Sigmoid colon (tissue), 4 donors: ENCODE results near the gene EPG5.

Experiments used
- CTCF ChIP-seq, 4 experiments: fragments of 450-650 bp in 3 of 4; fragments of 200-600 bp in 1 of 4; IDR thresholded peaks; one replicate each; pipeline ENCODE4 v1.5.1; 2016 to 2019; ENCODE audit warnings: antibody characterized with exemption in 4 of 4, mild to moderate bottlenecking in 3 of 4, moderate library complexity in 2 of 4
- EP300 ChIP-seq, 4 donors: sonication (generic); formaldehyde crosslinking; IDR thresholded peaks; one replicate each; pipeline ENCODE4 v1.6.1; 2017; ENCODE audit warnings: antibody characterized with exemption in 4 of 4
- POLR2A ChIP-seq, 2 donors: fragments of 450-650 bp; IDR thresholded peaks; one replicate each; pipeline ENCODE4 v1.6.1; 2016; ENCODE audit warnings: antibody characterized with exemption in 2 of 2, mild to moderate bottlenecking in 2 of 2, moderate library complexity in 2 of 2
- POLR2AphosphoS5 ChIP-seq, 4 donors: sonication (generic); formaldehyde crosslinking; IDR thresholded peaks; one replicate each; pipeline ENCODE4 v1.6.1; 2017; ENCODE audit warnings: antibody characterized with exemption in 4 of 4

GRCh38 chr18:45845410-45845809 lies 121.7 kb downstream of the EPG5 start:
- no peak for TF ChIP-seq CTCF (IDR thresholded peaks at IDR 0.05)
- no peak for TF ChIP-seq POLR2A (IDR thresholded peaks at IDR 0.05)
- TF ChIP-seq EP300 (IDR thresholded peaks at IDR 0.05): no peak
- TF ChIP-seq POLR2AphosphoS5 (IDR thresholded peaks at IDR 0.05): no peak
